Measurements from ENCODE around the gene DMC1. TPM values are rescaled to one million over a fixed set of nuclear protein-coding genes. Genes with fewer than 3 reads are reported as not detected.

The DMC1 gene
- total RNA-seq, 1 experiment from 2014 or later: 6.8 TPM

- H3K4me1 ChIP-seq (ENCODE audit: insufficient read depth, low read length): no peaks in the 10 kb centered on the region; the same call in 1 of the 2 replicates
- no peaks in the 10 kb centered on the region for H4K20me1 ChIP-seq (ENCODE audit: control insufficient read depth, insufficient read depth, insufficient read length)
- Mint-ChIP-seq H3K9me3 (peaks cover 0 to 8% of the 10 kb centered on the region in 2 experiments; a peak in 3 of 5 replicates), H3K27ac (peak overlapping the region in 1 of 3 experiments; percentile 79; a peak in 3 of 7 replicates), H3K4me1 (peaks cover 33 to 38% of the 10 kb centered on the region in 2 experiments), H3K27me3 (ENCODE audit: low read depth) (no peaks in the 10 kb centered on the region; the same call in 1 of the 2 replicates), H3K4me3 (peak overlapping the region; percentile 97 to 98), H3K36me3 (ENCODE audit: insufficient read depth in 1 of 3, low read depth in 3 of 3) (peaks cover 54 to 76% (median 73%) of the 10 kb centered on the region in 3 experiments)
- H3K27ac ChIP-seq (ENCODE audit: insufficient read length, low read depth, low read length): no peak overlapping the region
- no peak for TF ChIP-seq CTCF (conservative IDR thresholded peaks at IDR 0.05)
- no CpG with 5 or more reads among the region's 4 CpGs for WGBS (ENCODE audit: extremely low coverage, insufficient read length, low lambda C conversion rate)
- H3K23ac ChIP-seq (ENCODE audit: insufficient read length, low read depth, low read length): no peak overlapping the region
- DNase-seq: no peak
- peaks cover 7% of the 10 kb centered on the region for H3K79me1 ChIP-seq (ENCODE audit: insufficient read depth, low read depth, low read length, poor library complexity, severe bottlenecking)
- no peak overlapping the region for H3K56ac ChIP-seq (ENCODE audit: insufficient read length, low read depth, low read length)
- no peak overlapping the region for H3K4ac ChIP-seq (ENCODE audit: low read depth, low read length)
- peak overlapping the region; percentile 37 for H3K4me2 ChIP-seq (ENCODE audit: insufficient read depth, insufficient read length, low read length)
- peaks cover 37% of the 10 kb centered on the region; the same call in 1 of the 2 replicates for H3K79me2 ChIP-seq (ENCODE audit: insufficient read depth, low read length)
- no peak overlapping the region for H3K9ac ChIP-seq (ENCODE audit: extremely low read depth, insufficient read length, low read length)
- peaks cover 7% of the 10 kb centered on the region for H3K23me2 ChIP-seq (ENCODE audit: insufficient read length, low read depth, low read length, poor library complexity, severe bottlenecking)
- H3K14ac ChIP-seq (ENCODE audit: insufficient read depth, low read length): no peak overlapping the region
- H3K27me3 ChIP-seq (ENCODE audit: insufficient read depth, low read length): no peaks in the 10 kb centered on the region
- no peaks in the 10 kb centered on the region for H3K9me3 ChIP-seq (ENCODE audit: control insufficient read depth, low read depth, low read length)
- no peak overlapping the region for H2AFZ ChIP-seq (ENCODE audit: low read length)
- no peak overlapping the region for H3K18ac ChIP-seq (ENCODE audit: insufficient read length, low read depth, low read length)
- H4K5ac ChIP-seq (ENCODE audit: insufficient read length, low read depth, low read length): no peak overlapping the region
- no peak overlapping the region for H2BK15ac ChIP-seq (ENCODE audit: low read depth, low read length)
- no peak overlapping the region for H4K91ac ChIP-seq (ENCODE audit: insufficient read length, low read depth, low read length)
- H2BK5ac ChIP-seq (ENCODE audit: insufficient read length, low read length): no peak overlapping the region
- H2BK120ac ChIP-seq (ENCODE audit: low read depth, low read length, poor library complexity, severe bottlenecking): no peak overlapping the region
- no peak overlapping the region for H4K8ac ChIP-seq (replicated peaks; ENCODE audit: insufficient read length, low read depth, low read length)
- no peak overlapping the region for H3T11ph ChIP-seq (ENCODE audit: low read length)
- H2BK12ac ChIP-seq (ENCODE audit: insufficient read length, low read depth, low read length): no peak overlapping the region
- no peak overlapping the region for H2AK5ac ChIP-seq (ENCODE audit: insufficient read length, low read length)
- H2BK20ac ChIP-seq (ENCODE audit: low read depth, low read length, poor library complexity, severe bottlenecking): no peak overlapping the region
Measured at GRCh38 chr22:38503021-38503420, 67.0 kb downstream of the DMC1 start.
